GM12864 (cell line): Measurements from ENCODE around the gene ZNF439.
"Not testable (repeated sequence)": the region's sequence is repeated elsewhere in the genome, so short reads cannot be mapped to it uniquely, and the experiment has no call there.

ENCODE experiments used
- DNase-seq: peaks from one replicate; pipeline ENCODE4 v3.0.0-alpha.2; 2011; ENCODE audit warnings: low read depth
- H3K4me3 ChIP-seq: 2 replicates; pipeline ENCODE4 v1.5.1; 2011; ENCODE audit warnings: mild to moderate bottlenecking, low read depth, low read length, control low read depth
- CTCF ChIP-seq: IDR thresholded peaks from 2 replicates; pipeline ENCODE4 v1.5.1; 2011; ENCODE audit warnings: low read depth, mild to moderate bottlenecking, moderate library complexity, low read length, control low read depth, inconsistent platforms; ENCODE audit errors: missing control alignments

The ZNF439 gene

GRCh38 chr19:11853358-11853757 lies 4.8 kb downstream of the ZNF439 start:
- H3K4me3 ChIP-seq, result no peak overlapping the region
- TF ChIP-seq CTCF, result no peak
- no peak for DNase-seq

GRCh38 chr19:11856596-11857250 lies 8.2 kb downstream of the ZNF439 start:
- no peak overlapping the region for H3K4me3 ChIP-seq
- DNase-seq, result no peak
- no peak for TF ChIP-seq CTCF

GRCh38 chr19:11860721-11861120 lies 12.2 kb downstream of the ZNF439 start:
- DNase-seq, result no peak
- no peak for TF ChIP-seq CTCF
- H3K4me3 ChIP-seq, result no peak overlapping the region

- TF ChIP-seq CTCF, result no peak
- no peak overlapping the region for H3K4me3 ChIP-seq
- DNase-seq, result no peak
Measured at GRCh38 chr19:11861301-11861700, 12.8 kb downstream of the ZNF439 start.

GRCh38 chr19:11867766-11868165 lies 19.2 kb downstream of the ZNF439 start:
- not testable (repeated sequence) for DNase-seq, H3K4me3 ChIP-seq

GRCh38 chr19:11868188-11868587 lies 19.7 kb downstream of the ZNF439 start:
- no peak for TF ChIP-seq CTCF

GRCh38 chr19:11872624-11873023 lies 24.1 kb downstream of the ZNF439 start:
- no peak overlapping the region for H3K4me3 ChIP-seq
- no peak for TF ChIP-seq CTCF
- no peak for DNase-seq

More at GRCh38 chr19:11868188-11868587, 19.7 kb downstream of the ZNF439 start:
- no peak for DNase-seq
- no peak overlapping the region for H3K4me3 ChIP-seq

- H3K4me3 ChIP-seq, result no peak overlapping the region
- TF ChIP-seq CTCF, result no peak
Measured at GRCh38 chr19:11873762-11874161, 25.2 kb downstream of the ZNF439 start.

More at GRCh38 chr19:11873762-11874161, 25.2 kb downstream of the ZNF439 start:
- no peak for DNase-seq
